Measurements from ENCODE around the gene IGFL4.

IGFL4 gene

DNA sequence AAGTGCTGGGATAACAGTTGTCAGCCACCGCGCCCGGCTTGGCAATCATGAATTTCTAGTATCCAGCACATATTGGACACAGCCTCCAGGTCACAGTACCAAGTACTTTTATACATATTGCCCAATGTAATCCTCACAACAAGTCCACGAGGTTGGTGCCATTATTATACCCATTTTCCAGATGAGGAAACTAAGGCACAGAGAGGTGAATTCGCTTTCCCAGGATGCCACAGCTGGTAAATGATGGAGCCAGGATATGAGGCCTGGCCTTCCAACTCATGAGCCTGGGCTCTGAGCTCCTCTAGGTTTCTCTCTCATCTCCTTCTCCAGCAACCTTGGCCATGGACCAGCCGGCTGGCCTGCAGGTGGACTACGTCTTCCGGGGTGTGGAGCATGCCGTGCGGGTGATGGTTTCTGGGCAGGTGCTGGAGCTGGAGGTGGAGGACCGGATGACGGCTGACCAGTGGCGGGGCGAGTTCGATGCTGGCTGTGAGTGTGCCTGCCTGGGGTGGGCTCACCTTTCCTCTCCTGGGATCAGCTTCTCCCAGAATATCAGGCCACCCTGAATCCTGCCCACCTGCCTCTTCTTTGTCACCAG is 38.0 kb downstream of the IGFL4 start:
- no peak overlapping the region for H3K4me3 ChIP-seq (ENCODE audit: low read depth, low read length)

DNA sequence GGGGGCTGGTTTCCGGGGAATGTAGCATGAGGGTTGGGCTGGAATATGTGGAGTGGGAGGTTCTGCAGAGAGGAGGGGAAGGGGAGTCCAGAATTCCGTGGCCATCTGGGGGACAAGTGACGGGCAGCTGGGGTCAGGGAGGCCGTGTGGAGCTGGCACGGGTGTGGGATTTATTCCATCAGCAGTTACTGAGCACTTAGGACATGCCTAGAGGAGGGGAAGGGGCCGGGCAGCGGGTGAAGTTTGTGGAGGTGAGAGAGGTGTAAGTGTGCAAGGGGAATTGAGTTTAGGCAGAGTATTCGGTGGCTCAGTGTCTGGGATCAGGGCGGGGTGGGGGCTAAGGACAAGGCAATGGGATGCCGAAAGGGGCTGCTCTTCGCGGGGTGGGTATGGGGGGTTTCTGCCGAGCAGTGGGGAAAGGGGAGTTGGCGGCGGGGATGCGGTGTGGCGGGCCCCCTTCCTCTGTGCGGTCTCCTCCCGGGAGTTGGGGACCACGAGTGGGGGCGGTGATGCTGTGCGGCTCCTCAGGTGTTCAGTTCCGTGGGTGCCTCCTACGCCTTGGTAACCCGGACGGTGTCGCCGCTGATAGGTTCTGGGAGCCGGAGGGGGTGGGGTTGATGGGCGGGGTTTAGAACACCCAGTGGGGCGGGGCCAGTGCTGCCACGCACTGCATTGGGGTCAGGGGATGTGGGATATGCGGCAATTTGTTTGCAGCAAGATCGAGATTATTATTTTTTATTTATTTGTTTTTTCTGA is 40.1 kb downstream of the IGFL4 start:
- H3K4me3 ChIP-seq (ENCODE audit: low read depth, low read length): peak overlapping the region; percentile 35
- TF ChIP-seq, protein P1, sequence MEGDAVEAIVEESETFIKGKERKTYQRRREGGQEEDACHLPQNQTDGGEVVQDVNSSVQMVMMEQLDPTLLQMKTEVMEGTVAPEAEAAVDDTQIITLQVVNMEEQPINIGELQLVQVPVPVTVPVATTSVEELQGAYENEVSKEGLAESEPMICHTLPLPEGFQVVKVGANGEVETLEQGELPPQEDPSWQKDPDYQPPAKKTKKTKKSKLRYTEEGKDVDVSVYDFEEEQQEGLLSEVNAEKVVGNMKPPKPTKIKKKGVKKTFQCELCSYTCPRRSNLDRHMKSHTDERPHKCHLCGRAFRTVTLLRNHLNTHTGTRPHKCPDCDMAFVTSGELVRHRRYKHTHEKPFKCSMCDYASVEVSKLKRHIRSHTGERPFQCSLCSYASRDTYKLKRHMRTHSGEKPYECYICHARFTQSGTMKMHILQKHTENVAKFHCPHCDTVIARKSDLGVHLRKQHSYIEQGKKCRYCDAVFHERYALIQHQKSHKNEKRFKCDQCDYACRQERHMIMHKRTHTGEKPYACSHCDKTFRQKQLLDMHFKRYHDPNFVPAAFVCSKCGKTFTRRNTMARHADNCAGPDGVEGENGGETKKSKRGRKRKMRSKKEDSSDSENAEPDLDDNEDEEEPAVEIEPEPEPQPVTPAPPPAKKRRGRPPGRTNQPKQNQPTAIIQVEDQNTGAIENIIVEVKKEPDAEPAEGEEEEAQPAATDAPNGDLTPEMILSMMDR (IDR thresholded peaks at IDR 0.05; ENCODE audit: borderline replicate concordance, insufficient read depth, low read depth, low read length): no peak

More for the DNA sequence above, 38.0 kb downstream of the IGFL4 start:
- TF ChIP-seq, protein P1 (IDR thresholded peaks at IDR 0.05; ENCODE audit: borderline replicate concordance, insufficient read depth, low read depth, low read length): no peak

DNA sequence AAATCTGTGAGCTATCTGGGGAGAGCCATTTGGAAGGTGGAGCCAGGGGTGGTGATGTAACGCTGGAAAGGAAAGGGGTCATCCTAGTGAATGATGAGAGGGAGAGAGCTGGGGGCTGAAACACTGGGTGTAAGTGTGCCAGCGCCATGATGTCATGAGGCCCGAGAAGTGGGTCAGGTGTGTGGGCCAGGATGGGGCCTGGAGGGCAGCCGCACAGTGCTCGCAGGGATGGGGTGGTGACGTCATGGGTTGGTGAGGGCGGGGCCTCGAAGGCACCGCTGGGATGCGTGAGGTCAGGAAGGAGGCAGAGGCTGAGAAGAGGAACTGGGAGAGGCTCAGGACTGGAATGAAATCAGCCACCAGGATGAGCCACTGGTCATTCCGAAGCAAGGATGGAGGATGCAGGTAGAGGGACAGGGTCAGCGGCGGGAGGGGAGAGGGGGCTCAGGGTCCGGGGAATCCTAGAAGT is 41.1 kb downstream of the IGFL4 start:
- TF ChIP-seq, protein P1 (IDR thresholded peaks at IDR 0.05; ENCODE audit: borderline replicate concordance, insufficient read depth, low read depth, low read length): no peak
- no peak overlapping the region for H3K4me3 ChIP-seq (ENCODE audit: low read depth, low read length)

DNA sequence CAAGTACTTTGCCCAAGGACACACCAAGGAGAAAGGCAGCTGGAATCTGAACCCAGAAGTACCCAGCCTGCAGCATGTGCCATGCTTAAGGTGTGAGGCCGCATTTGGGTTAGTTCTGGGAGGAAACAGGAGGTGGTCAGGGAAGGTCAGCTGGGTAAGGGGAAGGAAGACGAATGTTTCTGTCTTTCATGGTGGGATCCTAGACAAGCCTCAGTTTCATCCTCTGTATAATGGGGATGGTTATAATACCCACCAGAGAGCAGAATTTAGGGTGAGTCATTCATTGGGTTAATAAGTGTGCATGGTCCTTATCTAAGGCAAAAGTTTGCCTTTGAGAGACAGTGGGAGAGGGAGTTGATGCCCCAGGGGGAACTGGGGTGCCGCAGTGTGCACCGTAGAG is 42.0 kb downstream of the IGFL4 start:
- TF ChIP-seq, protein P1 (IDR thresholded peaks at IDR 0.05; ENCODE audit: borderline replicate concordance, insufficient read depth, low read depth, low read length): no peak
- no peak overlapping the region for H3K4me3 ChIP-seq (ENCODE audit: low read depth, low read length)

DNA sequence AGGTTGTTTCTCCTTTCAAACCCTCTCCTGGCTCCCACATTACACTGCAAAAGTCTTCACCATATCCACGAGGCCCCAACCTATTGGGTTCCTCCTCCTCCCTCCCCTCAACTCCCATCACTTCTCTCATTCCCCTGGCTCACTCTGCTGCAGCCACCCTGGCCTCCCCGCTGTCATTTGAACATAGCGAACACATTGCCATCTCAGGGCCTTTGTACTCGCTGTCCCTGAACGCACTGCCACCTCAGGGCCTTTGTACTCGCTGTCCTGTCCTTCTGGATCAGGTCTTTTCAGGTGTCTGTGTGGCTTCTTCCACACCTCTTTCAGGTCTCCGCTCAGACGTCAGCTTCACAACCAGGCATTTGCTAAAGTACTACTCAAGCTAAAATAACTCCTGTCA is 43.9 kb downstream of the IGFL4 start:
- H3K4me3 ChIP-seq (ENCODE audit: low read depth, low read length): no peak overlapping the region
- TF ChIP-seq, protein P1 (IDR thresholded peaks at IDR 0.05; ENCODE audit: borderline replicate concordance, insufficient read depth, low read depth, low read length): no peak

DNA sequence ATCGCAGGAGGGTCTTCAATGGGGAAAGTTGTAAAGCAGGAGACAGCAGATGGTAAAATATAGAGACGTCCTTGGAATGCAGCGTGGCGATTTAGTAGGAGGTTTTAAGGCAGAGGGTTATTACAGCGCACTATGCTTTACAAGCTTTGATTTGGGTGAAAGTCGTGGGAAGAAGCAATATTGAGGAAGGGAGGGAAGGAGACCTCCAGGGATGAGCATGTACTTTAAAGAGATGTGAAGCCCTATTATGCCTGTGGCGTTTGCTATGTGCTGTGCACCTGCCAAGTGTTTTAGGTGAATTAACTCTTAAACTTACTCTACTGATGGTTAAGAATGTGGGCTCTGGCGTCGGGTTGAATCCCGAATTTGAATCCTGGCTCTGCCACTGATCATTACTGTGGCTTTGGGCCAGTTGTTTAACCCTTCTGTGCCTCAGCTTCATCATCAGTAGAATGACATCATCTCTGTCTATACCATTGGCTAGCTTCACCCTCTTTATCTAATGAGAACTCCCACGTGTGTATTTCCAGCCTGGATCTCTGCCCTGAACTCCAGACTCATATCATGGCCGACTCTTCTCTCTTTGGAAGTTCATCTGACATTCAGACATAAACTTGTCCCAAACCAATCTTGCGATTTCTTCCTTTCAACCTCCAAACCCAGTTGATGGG is 45.0 kb downstream of the IGFL4 start:
- TF ChIP-seq, protein P1 (IDR thresholded peaks at IDR 0.05; ENCODE audit: borderline replicate concordance, insufficient read depth, low read depth, low read length): no peak
- H3K4me3 ChIP-seq (ENCODE audit: low read depth, low read length): peak overlapping the region; percentile 78

All from GM12875 (cell line).